Breast epithelium (tissue), 4 donors: ENCODE data around the gene ZNF205. TPM values are rescaled to one million over a fixed set of nuclear protein-coding genes. Genes with fewer than 3 reads are reported as not detected.

Source experiments
- DNase-seq, 2 donors: peaks; one replicate each; pipeline ENCODE4 v3.0.0-alpha.2; 2019; ENCODE audit warnings: low spot score in 2 of 2
- H3K27ac ChIP-seq, 2 donors: fragments of 200-600 bp; sonication (generic) in 1 of 2; one replicate each; pipeline ENCODE4 v1.5.1; 2016 to 2019; ENCODE audit warnings: mild to moderate bottlenecking in 1 of 2
- H3K27me3 ChIP-seq, 2 donors: fragments of 200-600 bp; sonication (generic) in 1 of 2; one replicate each; pipeline versions ENCODE4 v1.5.1 to v1.6.0; 2017 to 2019; ENCODE audit warnings: control low read depth in 1 of 2, mild to moderate bottlenecking in 1 of 2
- H3K36me3 ChIP-seq: fragments of 200-600 bp; one replicate; pipeline ENCODE4 v1.5.1; 2019
- H3K4me1 ChIP-seq, 2 donors: fragments of 200-600 bp; sonication (generic); one replicate each; pipeline ENCODE4 v1.5.1; 2016 to 2019; ENCODE audit warnings: control low read depth in 1 of 2
- H3K4me3 ChIP-seq, 3 donors: fragments of 200-600 bp; sonication (generic); 1 replicate in 2 of 3; 2 replicates in 1 of 3; pipeline ENCODE4 v1.5.1; 2016 to 2019; ENCODE audit warnings: mild to moderate bottlenecking in 3 of 3, moderate library complexity in 2 of 3
- H3K9me3 ChIP-seq, 2 donors: fragments of 200-600 bp; sonication (generic) in 1 of 2; one replicate each; pipeline ENCODE4 v1.5.1; 2016 to 2019; ENCODE audit warnings: control low read depth in 1 of 2
- CTCF ChIP-seq, 3 donors: fragments of 450-650 bp; IDR thresholded peaks; one replicate each; pipeline ENCODE4 v1.5.1; 2016 to 2017; ENCODE audit warnings: antibody characterized with exemption in 3 of 3, mild to moderate bottlenecking in 3 of 3, moderate library complexity in 3 of 3
- POLR2A ChIP-seq: fragments of 450-650 bp; IDR thresholded peaks from one replicate; pipeline ENCODE4 v1.6.1; 2016; ENCODE audit warnings: antibody characterized with exemption, mild to moderate bottlenecking, moderate library complexity
- POLR2AphosphoS5 ChIP-seq, 3 donors: sonication (generic); formaldehyde crosslinking; IDR thresholded peaks; one replicate each; pipeline ENCODE4 v1.6.1; 2017; ENCODE audit warnings: antibody characterized with exemption in 3 of 3
- intact Hi-C: fragments of 100-400 bp; cut with DNase I; formaldehyde crosslinking; loops from one replicate; pipeline ENCODE4 v1.15.1; 2023; ENCODE audit warnings: low total_unique reads
- total RNA-seq, 3 donors: library from RNA; depleted of rRNA; stranded (reverse); fragments of >200 nt; gene quantifications; one replicate each; pipeline ENCODE4 v1.1.0, GENCODE V29; 2016

The ZNF205 gene
- total RNA-seq, 3 donors from 2014 or later: 12.5 to 18.9 (median 13.4) TPM

- no peak overlapping the region for H3K27ac ChIP-seq
- H3K36me3 ChIP-seq: no peaks in the 10 kb centered on the region
- no peaks in the 10 kb centered on the region for H3K4me1 ChIP-seq
- no peak overlapping the region for H3K4me3 ChIP-seq
- TF ChIP-seq POLR2A (no peak), CTCF (IDR thresholded peaks at IDR 0.05) (no peak), POLR2AphosphoS5 (IDR thresholded peaks at IDR 0.05) (no peak)
- no peaks in the 10 kb centered on the region for H3K9me3 ChIP-seq
- intact Hi-C loops: no loop called here
- no peak for DNase-seq
- H3K27me3 ChIP-seq: peaks cover 0 to 13% of the 10 kb centered on the region in 2 donors
Measured at GRCh38 chr16:3095869-3096268, 16.5 kb upstream of the ZNF205 start.

GRCh38 chr16:3096362-3096761 is 16.0 kb upstream of the ZNF205 start:
- H3K27me3 ChIP-seq: peaks cover 0 to 10% of the 10 kb centered on the region in 2 donors
- DNase-seq: no peak

DNA sequence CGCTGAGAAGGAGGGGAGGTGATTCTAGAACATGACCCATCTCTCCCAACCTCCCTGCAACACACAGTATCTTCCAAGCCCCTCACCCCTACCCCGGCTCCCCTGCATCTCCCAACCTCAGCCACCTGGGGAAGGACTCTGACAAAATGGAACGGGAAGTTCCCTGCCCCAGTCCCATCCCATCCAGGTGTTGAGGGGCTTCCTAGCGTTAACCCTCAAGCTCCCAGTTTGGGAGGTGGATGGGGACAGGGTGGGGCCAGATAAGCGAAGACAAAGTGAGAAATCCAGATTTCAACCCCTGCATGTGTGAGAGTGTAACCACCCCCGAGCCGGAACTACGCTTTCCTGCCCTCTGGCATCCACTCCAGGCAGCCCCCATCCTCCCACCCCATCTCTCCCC is 15.1 kb upstream of the ZNF205 start:
- no peaks in the 10 kb centered on the region for H3K4me1 ChIP-seq
- no peaks in the 10 kb centered on the region for H3K9me3 ChIP-seq
- intact Hi-C loops: no loop called here
- H3K27ac ChIP-seq: no peak overlapping the region
- TF ChIP-seq POLR2AphosphoS5 (IDR thresholded peaks at IDR 0.05) (no peak), CTCF (IDR thresholded peaks at IDR 0.05) (no peak), POLR2A (no peak)
- peaks cover 0 to 3% of the 10 kb centered on the region in 2 donors for H3K27me3 ChIP-seq
- no peak overlapping the region for H3K4me3 ChIP-seq
- no peaks in the 10 kb centered on the region for H3K36me3 ChIP-seq
- DNase-seq: no peak

More at GRCh38 chr16:3096362-3096761, 16.0 kb upstream of the ZNF205 start:
- H3K36me3 ChIP-seq: no peaks in the 10 kb centered on the region
- no peak overlapping the region for H3K4me3 ChIP-seq
- intact Hi-C loops: no loop called here
- no peaks in the 10 kb centered on the region for H3K4me1 ChIP-seq
- no peak overlapping the region for H3K27ac ChIP-seq
- no peak for TF ChIP-seq POLR2A
- TF ChIP-seq POLR2AphosphoS5 (IDR thresholded peaks at IDR 0.05): no peak
- no peak for TF ChIP-seq CTCF (IDR thresholded peaks at IDR 0.05)
- H3K9me3 ChIP-seq: no peaks in the 10 kb centered on the region

DNA sequence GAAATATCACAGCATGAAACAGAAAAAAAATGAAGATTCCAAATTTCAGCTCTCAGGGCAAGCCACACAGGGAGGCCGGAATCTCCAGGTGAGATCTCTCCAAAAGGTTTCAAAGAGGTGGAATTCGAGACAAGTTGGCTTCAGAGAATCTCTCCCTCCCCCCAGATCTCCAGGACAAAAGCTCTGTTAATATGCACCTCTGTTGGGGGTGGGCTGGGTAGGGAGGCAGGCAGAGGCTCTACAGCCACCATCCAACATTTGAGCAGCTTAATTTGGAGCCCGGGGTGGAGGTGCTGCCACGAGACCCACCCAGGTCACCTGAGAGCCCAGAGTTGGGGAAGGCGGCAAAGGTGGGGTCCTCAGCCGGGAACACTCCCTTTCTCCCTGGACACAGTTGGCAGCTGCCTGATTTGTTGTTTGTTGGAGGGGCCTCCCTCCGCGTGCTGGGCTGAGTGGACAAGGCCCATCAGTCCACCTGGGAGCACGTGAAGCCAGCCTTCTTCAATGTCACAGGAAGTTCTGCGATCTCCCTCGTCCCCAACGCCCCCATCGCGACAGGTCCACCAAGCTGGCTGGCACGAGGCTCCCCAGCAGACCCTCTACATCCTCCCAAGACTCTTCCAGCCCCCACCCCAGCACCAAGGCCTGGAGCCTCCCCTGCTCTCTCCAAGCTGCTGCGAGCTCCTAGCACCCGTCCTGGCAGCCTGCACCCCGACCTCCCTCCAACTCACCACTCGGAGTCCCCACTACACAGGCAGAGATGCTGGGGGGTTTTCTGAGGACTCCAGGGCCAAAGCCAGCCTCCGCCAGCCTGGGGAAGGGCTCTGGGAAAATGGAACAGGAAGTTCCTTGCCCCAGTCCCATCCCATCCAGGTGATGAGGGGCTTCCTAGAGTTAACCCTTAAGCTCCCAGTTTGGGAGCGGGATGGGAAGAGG is 13.7 kb upstream of the ZNF205 start, which contains the start of gene ZSCAN10:
ZSCAN10 (minus strand) TSS at position 836 of the 936 bp plus-strand sequence. CDS start 6,357 bp downstream, outside the sequence.
- H3K4me1 ChIP-seq: no peaks in the 10 kb centered on the region
- TF ChIP-seq POLR2A (no peak), POLR2AphosphoS5 (IDR thresholded peaks at IDR 0.05) (no peak), CTCF (IDR thresholded peaks at IDR 0.05) (no peak)
- H3K36me3 ChIP-seq: no peaks in the 10 kb centered on the region
- no peak for DNase-seq
- intact Hi-C loops: no loop called here
- no peak within 1 kb of the TSS for H3K27ac ChIP-seq
- H3K4me3 ChIP-seq: peak within 1 kb of the TSS in 2 of 3 donors; percentile 33 to 35
- no peaks in the 10 kb centered on the region for H3K9me3 ChIP-seq
- H3K27me3 ChIP-seq: no peaks in the 10 kb centered on the region

DNA sequence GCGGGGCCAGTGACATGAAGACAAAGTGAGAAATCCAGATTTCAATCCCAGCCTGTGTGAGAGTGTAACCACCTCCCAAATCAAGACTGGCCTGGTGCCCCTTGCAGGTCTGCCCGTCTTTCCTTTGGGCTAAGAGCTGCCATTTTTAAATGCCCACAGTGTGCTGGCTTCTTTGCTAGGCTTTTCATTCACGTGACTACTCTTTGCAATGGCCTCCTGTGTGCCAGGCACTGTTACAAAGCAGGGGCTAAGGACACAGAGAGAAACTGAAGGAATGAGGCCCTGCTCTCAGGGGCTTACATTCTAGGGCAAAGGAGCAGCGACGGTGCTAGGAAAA is 13.0 kb upstream of the ZNF205 start:
- Histone ChIP-seq H3K27ac (no peak overlapping the region), H3K27me3 (no peaks in the 10 kb centered on the region), H3K4me3 (no peak overlapping the region), H3K9me3 (no peaks in the 10 kb centered on the region), H3K4me1 (no peaks in the 10 kb centered on the region), H3K36me3 (no peaks in the 10 kb centered on the region)
- DNase-seq: no peak
- intact Hi-C loops: no loop called here
- TF ChIP-seq POLR2A (no peak), CTCF (IDR thresholded peaks at IDR 0.05) (no peak), POLR2AphosphoS5 (IDR thresholded peaks at IDR 0.05) (no peak)
